ENCODE measurements around the gene MPPED1.

DNA sequence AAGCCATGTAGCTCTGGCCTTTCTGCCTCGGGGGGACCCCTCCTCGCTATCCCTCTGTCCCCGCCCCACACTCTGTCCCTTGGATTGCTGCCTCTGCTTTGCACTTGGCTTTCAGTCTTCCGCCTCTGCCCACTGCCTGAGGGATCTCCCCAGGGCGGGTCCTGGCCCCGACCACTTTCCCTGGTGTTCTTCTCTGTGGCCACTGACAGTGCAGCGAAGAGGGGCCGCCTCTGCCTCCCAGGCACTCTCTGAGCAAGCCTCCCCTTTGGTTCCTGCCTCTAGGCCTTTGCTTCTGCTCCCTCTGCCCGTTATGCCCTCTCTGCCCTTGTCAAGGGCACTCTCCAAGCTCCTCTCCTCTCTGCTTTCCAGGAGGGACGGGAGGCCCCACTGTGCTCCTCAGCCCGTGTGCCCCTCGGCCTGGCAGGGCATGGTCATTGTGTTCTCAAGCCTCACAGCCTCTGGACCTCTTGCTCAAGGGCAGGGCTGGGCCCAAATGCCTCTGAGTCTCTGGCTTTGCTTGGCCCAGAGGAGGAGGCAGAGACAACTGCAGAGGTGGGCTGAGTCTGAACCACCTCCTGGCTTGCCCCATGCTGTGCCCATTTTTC is 5.5 kb upstream of the MPPED1 start:
- no peak for TF ChIP-seq CTCF (conservative IDR thresholded peaks at IDR 0.05)
- TF ChIP-seq EZH2 (IDR thresholded peaks at IDR 0.05; ENCODE audit: low read depth) = no peak
